GM12873 (cell line): Measurements from ENCODE around the gene GRK7.

ENCODE experiments used
- TF ChIP-seq, protein P1 (sequence below): IDR thresholded peaks from 2 replicates; pipeline ENCODE4 v1.5.1; 2012; ENCODE audit warnings: low read depth, mild to moderate bottlenecking, moderate library complexity, low read length, control low read depth; ENCODE audit not compliant: insufficient read depth; ENCODE audit errors: missing control alignments

GRK7 gene

GRCh38 chr3:141726483-141726882 is 36.7 kb upstream of the GRK7 start:
- TF ChIP-seq, protein P1, sequence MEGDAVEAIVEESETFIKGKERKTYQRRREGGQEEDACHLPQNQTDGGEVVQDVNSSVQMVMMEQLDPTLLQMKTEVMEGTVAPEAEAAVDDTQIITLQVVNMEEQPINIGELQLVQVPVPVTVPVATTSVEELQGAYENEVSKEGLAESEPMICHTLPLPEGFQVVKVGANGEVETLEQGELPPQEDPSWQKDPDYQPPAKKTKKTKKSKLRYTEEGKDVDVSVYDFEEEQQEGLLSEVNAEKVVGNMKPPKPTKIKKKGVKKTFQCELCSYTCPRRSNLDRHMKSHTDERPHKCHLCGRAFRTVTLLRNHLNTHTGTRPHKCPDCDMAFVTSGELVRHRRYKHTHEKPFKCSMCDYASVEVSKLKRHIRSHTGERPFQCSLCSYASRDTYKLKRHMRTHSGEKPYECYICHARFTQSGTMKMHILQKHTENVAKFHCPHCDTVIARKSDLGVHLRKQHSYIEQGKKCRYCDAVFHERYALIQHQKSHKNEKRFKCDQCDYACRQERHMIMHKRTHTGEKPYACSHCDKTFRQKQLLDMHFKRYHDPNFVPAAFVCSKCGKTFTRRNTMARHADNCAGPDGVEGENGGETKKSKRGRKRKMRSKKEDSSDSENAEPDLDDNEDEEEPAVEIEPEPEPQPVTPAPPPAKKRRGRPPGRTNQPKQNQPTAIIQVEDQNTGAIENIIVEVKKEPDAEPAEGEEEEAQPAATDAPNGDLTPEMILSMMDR, result no peak

DNA sequence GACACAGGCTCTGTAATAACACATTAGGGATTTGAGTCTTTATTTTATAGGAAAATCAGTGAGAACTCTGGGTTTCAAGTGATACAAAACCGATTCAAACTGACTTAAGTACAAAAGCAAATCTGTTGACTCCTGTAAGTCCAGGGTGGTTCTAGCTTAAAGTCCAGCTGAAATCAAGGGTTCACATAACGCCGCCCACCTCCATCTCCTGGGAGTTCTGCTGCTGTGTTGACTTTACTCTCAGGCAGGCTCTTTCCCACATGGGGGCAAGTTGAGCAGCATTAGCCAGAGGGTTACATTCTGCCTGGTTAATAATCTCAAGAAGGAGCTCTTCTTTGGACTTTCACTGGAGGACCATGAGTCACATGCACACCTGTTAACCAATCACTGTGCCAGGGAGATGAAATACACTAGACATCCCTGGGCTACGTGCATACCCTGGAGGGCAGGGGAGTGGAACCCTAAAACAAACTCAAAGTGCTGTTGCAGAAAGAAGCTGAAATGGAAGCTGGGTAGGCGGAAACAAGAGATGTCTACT is 34.8 kb upstream of the GRK7 start:
- TF ChIP-seq, protein P1, result no peak

DNA sequence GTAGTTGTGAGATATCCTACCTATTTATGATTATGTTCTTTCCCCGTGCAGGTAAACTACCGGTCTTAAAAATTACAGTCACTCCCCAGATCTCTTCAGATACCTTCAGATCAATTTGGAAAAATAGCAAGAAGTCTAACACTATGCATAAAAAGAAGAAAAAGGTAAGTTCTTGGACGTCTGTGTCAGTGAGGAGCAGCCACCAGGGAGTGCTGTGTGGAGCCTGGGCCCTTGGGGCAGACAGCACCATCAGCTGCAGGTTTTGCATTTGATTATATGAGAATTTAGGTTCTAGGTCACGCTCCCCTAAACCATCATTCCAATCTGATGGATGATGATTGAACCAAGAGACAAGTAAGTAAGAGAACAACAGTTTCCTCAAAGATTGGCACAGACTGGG is 34.0 kb upstream of the GRK7 start:
- TF ChIP-seq, protein P1, result peak; percentile 32

GRCh38 chr3:141735176-141735575 is 28.0 kb upstream of the GRK7 start:
- TF ChIP-seq, protein P1, result no peak

DNA sequence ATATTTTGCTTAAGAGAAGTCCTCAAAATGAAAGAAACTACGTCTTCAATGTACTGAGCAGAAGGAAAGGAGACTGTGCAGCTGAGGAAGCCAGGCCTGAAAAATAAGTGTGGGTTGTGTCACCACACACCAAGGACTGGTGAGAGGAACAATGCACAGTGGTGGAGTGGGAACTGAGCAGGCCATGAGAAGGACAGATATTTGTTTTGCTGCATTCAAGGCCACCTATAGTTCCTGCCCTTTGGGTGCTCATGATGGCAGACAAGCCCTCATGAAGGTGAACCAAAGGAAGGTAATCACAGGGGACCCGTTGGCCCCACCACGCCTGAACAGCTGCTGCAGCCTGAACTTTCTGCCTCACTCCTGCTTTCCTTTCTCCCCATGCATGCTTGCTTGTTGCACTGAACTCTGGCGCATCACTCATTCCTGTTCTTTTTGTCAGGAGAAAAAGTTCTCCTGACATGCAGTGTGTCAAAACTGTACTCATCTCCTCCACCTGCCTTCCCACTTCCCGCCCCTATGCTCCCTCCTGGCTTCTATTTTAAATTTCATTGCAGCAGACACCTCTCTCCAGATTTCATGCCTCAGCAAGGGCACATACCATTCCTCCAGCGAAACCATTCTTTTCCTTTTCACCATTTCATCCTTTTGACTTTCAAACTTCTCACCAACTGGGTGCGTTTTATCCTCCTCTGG is 27.3 kb upstream of the GRK7 start:
- TF ChIP-seq, protein P1, result no peak

GRCh38 chr3:141737093-141737492 is 26.1 kb upstream of the GRK7 start:
- TF ChIP-seq, protein P1, result no peak

GRCh38 chr3:141737678-141738021 is 25.6 kb upstream of the GRK7 start:
- TF ChIP-seq, protein P1, result no peak
